HG03520 (cell line): ENCODE data around the gene NDUFA8.
"Not testable (repeated sequence)": the region's sequence is repeated elsewhere in the genome, so short reads cannot be mapped to it uniquely, and the experiment has no call there.

Experiments
- ATAC-seq: cut with Tn5 transposase; IDR thresholded peaks from one replicate; pipeline ENCODE4 v1.9.1; 2021; ENCODE audit warnings: mild to moderate bottlenecking, moderate library complexity; ENCODE audit not compliant: unreplicated experiment

The NDUFA8 gene

DNA sequence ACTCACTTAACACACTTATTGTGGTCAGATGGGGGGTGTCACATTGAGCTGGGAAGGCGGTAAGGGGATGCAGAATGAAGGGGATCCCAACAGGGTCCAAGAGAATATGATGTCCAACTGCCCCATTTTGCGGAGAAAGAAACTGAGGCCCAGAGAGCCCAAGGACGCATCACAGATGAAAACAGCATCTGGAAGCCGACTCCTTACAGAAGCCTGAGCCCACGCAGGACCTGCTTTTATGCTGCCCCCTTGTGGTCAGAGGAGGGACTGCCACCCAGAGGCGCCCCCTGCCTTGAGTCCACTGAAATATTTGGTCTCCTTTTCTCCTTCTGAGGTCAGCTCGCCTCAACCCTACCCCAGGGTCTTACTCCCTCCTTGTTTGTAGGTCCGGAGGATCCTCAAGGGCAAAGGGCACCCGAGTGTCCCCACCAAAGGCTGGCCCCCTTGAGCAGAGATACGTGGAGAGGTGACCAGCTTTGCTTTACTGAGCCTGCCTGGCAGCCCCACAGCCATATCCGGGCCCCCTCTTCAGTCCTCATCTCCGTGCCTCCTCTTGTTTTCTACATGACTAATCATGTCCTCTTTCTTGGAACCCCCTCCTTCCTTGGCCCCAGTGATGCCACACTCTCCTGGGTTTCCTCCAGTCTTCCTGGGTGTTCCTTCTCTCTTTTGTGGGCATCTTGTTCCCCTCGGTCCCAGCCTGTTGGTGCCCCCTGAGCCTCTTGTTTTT is 36.5 kb downstream of the NDUFA8 start:
- no peak for ATAC-seq

DNA sequence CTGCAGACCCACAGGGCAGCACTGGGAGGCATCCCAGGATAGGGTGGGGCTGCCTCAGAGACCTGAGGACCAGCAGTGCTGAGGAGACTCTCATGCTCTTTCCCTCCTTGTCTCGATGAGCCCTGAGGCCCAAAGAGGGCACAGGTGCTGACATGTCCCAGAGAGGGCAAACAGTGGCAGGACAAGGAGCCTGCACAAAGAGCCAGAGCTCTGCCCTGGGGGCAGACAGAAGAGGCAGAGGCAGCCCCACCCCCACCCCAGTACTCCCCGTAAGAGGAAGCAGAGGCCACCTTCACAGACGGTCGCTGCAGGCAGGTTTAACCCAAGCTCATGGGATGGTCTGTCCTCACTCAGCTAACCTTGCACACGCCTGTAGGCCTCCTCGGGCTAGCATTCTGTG is 37.1 kb downstream of the NDUFA8 start:
- ATAC-seq, result no peak

DNA sequence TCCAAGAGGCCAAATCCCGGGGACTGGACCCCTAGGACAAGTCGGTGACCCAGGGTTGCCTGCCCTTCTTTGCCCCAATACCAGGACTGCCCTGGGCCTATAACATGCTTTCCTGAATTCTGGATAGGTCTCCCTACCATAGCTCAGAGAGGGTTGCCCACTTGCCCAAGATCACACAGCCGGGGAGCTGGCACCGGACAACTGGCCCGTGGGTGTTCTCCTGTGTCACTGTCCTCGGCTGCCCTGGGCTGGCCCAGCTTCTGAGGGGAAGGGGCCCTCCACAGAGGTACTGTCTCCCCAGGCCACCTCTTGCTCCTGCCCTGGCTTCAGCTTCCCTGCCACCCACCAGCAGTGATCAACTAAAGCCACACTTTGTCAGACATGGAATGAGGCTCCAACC is 37.6 kb downstream of the NDUFA8 start:
- no peak for ATAC-seq

DNA sequence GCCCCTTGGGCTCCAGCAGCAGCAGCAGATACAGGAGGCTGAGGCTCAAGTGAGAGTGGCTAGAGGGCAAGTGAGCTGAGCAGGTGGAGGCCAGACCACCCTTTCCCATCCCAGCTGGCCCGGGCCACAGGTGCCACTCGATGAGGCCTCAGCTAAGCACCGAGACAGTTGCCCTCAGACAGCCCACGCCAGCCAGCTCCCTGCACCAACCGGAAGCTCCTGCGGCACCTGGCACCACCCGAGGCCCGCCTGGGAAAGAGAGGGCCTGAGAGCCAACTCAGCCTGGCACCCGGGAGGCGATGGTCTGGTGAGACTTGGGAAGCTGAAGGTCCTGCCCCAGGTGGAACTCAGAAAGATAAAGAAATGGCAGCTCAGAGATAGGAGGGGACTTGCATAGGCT is 38.2 kb downstream of the NDUFA8 start:
- ATAC-seq, result no peak

DNA sequence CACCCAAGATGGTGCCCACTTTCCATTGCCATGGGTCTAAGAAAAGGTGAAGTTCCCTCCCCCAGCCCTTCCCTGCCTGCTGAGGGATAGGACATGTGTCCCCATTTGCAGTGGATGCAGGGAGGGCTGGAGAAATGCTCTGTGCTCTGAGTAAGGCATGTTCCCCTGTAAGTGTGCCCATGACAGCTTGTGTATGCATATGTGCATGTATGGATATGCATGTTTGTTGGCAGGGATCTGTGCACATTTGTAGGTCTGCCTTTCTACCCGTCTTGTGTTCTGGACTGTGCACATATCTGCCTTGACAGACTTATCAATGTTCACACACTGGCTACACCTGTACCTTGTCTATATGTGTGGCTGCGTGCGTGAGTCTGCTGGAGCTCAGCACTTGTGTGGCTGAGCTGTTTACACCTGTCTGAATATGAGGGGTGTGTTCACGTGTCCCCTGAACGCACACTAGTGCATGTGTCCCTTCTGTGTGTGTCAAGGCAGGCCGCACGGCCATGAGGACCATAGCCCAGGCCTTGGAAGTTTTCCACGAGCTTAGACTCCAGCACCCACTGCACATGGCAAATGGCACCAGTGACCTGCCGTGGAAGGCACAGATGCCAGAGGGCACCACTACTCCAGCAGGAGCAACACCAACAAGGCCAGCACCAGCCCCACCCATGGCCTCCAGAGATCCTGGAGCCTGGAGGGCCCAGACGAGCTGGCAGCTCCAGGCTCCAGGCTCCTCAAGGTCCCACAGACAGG is 39.1 kb downstream of the NDUFA8 start:
- ATAC-seq, result no peak

DNA sequence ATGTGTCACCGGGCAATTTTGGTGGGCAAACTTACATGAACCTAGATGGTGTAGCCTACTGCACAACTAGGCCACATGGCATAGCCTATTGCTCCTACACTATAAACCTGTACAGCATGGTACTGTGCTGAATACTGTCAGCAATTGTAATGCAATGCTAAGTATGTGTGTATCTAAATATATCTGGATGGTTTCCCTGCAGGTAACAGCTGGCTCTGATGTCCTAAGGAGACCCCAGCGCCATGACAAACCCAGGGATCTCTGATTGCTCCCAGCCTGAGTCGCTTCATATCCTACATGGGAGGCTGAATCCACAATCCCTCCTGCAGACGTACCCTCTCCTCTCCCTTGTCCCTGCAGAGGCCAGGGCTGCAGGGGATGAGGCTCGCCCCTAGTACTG is 39.9 kb downstream of the NDUFA8 start:
- ATAC-seq, result no peak

DNA sequence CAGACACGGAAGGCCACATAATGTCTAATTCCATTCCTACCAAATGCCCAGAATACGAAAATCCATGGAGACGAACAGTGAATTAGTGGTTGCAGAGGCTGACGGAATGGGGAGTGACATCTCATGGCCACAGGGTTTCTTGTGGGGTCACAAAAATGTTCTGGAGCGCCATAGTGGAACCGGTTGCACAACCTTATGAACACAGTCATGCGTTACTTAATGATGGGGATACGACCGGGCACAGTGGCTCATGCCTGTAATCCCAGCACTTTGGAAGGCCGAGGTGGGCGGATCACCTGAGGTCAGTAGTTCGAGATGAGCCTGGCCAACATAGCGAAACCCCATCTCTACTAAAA is 40.4 kb downstream of the NDUFA8 start:
- no peak for ATAC-seq

DNA sequence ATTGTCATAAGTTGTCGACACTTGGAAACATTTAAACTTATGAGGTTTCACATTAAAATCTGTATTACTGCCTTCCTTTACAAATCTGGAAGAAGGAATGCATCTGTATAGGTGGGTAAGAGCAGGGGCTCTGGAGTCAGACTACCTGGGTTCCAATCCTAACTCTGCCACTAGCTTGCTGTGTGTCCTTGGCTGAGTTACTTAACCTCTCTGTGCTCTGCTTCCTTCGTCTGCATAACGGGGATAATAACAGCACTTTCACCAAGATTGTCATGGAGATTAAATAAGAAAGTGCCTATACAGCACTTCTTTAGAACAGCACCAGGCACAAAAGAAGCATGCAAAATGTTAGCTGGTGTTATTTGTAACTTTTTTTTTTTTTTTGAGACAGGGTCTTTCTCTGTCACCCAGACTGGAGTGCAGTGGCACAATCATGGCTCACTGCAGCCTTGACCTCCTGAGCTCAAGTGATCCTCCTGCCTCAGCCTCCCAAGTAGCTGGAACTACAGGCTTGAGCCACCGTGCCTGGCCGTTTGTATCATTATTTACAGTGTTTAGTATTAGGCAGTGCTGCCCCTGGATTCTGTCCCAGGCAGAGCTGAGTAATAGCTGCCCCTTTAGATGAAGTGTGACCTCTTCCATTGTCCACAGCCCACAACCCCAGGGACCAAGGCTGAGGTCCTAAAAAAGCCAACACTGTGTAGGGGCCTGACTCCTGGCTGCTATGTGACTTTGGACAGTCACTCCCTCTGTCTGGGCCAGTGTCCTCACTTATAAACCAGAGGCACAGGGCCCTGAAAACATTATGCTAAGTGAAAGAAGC is 41.0 kb downstream of the NDUFA8 start:
- no peak for ATAC-seq

DNA sequence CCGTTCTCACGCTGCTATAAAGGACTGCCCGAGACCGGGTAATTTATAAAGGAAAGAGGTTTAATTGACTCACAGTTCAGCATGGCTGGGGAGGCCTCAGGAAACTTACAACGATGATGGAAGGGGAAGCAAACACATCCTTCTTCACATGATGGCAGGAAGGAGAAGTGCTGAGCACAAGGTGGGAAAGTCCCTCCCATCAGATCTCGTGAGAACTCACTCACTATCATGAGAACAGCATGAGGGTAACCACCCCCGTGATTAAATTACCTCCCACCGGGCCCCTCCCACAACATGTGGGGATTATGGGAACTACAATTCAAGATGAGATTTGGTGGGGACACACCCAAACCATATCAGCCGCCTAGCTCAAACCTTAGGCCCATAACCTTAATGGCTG is 42.3 kb downstream of the NDUFA8 start:
- not testable (repeated sequence) for ATAC-seq

DNA sequence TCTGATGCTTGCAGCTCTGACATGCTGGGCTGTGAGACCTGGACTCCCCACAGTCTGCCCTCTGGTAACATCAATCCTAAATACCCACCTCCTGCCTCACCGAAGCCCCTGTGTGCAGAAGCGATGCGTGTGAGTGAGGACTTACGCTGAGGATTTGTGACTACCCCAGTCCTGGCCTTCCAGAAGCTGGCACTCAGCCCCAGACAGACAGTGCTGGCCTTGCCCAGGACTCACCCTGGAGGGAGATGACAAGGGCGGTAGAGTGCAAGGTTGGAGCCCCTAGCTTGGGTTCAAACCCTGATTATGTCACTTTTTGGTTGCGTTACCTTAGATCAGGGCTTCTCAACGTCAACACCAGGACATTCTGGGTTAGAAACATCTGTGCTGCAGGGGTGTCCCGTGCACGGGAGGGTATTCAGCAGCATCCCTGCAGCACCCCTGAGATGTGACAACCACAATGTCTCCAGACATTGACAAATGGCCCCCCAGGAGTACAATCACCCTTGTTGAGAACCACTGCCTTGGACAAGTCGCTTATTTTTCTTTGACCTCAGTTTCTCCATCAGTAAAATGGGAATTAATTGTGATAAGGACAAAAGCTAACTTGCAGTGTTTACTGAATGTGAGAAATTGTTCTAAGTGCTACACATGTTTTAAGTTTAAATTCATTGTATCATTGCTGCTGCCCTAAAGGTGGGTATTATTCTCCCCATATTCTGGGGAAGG is 43.0 kb downstream of the NDUFA8 start:
- ATAC-seq, result no peak

DNA sequence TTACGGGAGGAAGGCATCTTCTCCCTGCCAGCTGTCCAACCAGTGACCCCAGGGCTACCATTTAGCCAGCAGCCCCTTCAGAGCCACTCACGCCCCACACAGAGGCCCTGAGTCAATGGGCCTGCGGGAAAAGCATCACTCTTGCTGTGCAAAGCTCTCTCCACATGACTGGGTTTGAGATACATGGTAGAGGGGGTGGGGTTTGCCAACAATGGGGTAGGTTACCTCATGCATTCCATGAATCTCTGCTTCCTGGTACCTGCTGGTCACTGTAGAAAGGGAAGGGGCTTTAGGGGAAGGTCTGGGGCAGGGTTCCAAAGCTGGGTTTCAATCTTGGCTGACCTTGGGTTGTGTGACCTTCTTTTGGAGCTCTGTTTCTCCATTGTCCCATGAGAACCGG is 43.5 kb downstream of the NDUFA8 start:
- no peak for ATAC-seq

DNA sequence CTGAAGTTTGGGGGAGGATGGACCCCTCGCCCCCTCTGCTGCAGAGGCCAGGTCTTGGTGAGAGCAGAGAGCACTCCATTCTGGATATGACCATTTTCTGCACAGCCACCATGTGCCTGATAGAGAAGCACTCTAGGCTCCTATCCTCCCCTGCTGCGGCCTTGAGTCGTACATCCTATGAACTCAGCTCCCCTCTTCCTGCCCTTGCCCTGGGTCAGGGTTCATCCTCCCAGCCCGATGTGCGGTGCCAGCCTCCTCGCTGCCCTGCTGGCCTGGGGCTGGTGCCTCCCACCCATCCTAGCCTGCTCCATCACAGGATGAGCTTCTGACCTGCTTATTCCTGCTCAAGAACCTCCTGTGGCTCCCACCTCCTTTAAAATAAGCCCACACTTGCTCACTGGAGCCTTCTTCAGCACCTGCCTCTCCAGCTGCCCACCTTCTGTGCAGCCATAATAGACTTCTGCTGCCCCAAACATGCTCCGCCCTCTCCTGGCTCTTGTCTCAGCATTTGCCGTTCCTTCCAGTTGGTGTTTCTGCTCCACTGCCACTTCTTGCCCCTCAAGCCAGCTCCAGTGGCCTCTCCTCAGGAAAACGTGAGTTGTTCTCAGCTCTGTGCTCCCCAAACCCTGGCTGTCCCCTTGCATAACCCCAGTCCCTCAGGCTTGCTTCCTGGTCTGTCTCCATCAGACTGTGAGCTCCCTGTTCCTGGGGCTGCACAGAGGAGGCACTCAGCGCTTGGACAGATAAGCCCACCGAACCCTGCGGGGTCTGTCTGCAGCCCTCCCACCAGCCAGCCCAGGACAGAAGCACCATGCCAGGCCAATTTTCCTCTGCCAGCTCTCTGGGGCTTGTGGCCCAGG is 44.2 kb downstream of the NDUFA8 start:
- no peak for ATAC-seq

DNA sequence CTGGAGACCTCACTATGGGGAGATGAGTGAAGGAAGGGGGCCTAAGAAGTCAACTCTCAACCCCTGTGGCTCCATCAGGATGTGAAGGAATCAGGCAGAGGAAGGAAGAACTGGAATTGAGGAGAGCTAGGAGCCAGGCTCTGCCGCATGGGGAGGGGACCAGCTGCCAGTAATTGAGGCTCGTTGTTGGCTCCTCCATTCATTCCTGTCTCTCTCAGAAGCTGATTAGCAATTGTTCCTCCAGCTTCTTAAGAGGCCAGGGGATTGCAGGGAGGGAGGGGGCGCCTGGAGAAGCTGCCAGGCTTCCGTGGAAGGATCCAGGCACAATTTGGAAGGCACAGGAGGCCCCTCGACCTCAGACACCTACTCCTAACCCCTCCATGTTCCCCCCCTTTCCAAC is 46.0 kb downstream of the NDUFA8 start:
- ATAC-seq, result no peak

DNA sequence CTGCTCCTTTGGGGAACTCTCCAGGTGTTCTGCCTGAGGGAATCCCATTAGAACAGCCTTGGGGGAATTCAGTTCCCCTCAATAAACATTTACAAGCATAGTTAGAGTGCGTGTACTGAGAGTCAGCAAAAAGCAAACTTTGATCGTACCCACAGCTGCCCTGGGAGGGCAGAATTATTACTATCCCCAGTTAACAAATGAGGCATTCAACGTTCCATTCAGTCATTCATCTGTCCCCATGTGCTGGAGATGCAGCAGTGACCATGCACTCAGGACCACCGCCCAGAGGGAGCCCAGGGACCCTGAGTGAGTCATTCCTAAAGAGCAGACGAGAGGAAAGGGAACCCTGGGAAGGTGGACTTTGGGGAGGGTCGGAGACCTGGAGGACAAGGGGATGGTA is 47.3 kb downstream of the NDUFA8 start:
- ATAC-seq, result no peak

DNA sequence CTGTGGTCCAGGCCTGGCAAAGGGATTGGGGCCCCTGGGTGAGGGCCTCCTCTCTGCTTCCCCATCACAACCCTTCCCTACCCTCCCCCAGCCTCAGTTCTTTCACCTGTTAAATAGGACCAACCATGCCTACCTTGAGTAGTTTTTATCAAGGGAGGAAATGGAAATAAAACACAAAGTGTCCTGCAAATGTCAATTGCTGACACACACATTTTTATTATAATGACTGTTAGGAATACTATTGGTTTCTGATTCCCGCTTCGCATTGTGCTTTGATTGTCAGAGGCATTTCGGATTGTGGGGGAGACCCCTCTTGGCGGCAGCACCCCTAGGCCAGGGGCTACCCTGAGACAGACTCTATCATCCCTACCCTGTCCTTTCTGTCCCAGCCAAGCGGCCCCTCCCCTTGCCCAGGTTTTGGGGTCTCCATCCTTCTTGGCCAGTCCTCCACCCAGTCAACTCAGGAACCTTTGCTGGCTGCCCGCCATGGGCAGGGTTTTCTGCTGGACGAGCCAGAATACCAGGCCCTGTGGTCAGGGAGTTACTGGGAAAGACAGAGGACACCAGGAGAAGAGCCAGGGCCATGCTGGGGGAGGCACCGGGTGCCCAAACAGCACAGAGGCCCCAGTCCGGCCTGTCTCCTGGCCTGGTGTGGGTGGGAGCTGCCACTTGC is 48.0 kb downstream of the NDUFA8 start:
- ATAC-seq, result no peak

DNA sequence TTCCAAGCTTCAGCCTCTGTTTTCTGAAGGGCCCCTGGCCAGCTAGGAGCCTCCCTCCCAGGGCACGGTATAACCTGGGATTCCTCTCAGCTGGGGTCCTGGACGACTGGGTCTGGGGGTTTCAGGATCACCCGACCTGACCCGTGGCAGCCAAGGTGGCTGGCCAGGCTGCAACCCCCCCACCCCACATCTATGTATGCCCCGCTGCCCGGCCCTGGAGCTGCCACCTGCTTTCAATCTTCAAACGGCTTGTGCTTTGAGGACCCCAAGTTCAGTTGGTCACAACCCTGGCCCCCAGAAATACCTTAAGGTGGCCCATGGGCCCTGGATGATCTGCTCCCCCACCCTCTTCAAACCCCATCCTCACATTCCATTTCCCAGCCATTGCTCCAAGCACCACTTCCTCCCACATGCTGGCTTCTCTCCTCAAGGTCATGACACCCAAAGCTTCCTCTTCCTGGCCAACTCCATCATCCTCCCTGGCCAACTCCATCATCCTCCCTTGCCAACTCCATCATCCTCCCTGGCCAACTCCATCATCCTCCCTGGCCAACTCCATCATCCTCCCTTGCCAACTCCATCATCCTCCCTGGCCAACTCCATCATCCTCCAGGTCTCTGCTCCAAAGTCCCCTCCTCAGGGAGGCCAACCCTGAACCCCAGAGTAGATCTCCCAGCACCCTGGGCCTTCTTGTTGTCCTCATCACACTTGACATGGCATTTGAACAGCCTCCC is 49.3 kb downstream of the NDUFA8 start:
- no peak for ATAC-seq

DNA sequence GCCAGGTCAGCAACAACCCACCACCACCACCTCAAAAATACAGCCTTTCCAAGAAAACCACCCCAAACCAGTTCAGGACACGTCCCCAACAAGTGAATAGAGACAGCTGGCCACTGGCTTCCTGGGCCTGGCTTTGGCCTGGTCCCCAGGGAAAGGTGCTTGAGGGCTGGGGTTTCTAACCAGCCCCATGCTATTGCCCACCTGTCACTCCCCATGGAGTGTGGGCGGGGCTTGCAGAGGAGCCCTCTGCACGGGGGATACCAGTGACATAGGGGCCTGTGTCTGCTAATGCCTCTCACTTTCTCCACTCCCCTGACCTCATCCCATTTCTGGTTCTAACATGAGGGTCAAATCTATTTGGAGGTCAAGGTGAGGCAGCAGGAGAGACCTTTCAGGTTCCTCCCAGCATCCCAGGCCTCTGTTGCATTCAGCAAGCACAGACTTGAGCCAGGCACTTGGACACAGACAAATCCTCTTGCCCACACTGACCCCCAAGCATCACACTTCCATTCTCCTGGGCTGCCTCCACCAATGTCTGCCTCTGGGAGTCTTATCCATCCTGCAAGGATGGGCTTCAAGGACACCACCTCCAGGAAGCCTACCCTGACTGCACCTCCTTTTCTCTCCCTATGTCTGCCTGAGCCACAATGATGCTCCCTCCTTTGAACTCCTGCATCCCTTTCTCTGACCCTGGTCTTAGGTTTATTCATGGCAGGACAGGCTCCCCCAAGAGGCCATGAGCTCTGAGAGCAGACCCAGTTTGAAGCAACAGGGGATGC is 50.4 kb downstream of the NDUFA8 start:
- no peak for ATAC-seq

DNA sequence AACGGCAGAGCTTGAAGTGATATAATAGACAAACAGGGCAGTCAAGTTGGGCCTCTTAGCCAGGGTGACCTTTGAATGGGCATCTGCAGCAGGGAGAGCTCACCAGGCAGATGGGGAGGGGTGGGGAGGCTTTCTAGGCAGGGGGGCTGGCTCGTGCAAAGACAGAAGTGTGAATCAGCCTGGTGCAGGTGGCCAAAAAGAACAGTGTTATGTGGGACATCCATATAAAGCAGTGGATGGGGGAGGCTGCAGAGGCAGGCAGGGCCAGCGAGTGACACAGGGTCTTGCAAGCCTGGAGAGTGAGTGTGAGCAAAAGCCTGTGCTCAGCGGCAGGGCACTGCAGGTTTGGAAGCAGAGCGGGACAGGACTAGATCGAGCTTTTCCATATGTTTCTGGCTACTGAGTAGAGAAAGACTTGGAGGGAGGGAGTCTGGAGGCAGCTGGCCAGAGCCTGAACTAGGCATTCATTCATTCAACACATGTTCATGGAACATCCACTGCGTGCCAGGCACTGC is 52.2 kb downstream of the NDUFA8 start:
- no peak for ATAC-seq
